ENCODE data around the gene MYO1B.

The MYO1B gene

GRCh38 chr2:191362841-191363240 lies 117.6 kb downstream of the MYO1B start:
- no peak for DNase-seq (ENCODE audit: low spot score)

- DNase-seq (ENCODE audit: low spot score): no peak
These were observed 118.1 kb downstream of the MYO1B start for GRCh38 chr2:191363267-191363666.

GRCh38 chr2:191365089-191365488 lies 119.9 kb downstream of the MYO1B start:
- DNase-seq (ENCODE audit: low spot score): no peak

GRCh38 chr2:191366199-191366598 lies 121.0 kb downstream of the MYO1B start:
- peak; percentile 21 for DNase-seq (ENCODE audit: low spot score)

- DNase-seq (ENCODE audit: low spot score): no peak
These were observed 123.8 kb downstream of the MYO1B start for GRCh38 chr2:191369034-191369433.

GRCh38 chr2:191374366-191374765 lies 129.2 kb downstream of the MYO1B start:
- DNase-seq (ENCODE audit: low spot score): no peak

- DNase-seq (ENCODE audit: low spot score): no peak
These were observed 129.7 kb downstream of the MYO1B start for GRCh38 chr2:191374939-191375338.

GRCh38 chr2:191376981-191377629 lies 131.9 kb downstream of the MYO1B start:
- peak; percentile 76 for DNase-seq (ENCODE audit: low spot score)

GRCh38 chr2:191379375-191379774 lies 134.2 kb downstream of the MYO1B start:
- DNase-seq (ENCODE audit: low spot score): no peak

- DNase-seq (ENCODE audit: low spot score): no peak
These were observed 137.6 kb downstream of the MYO1B start for GRCh38 chr2:191382801-191383200.

- DNase-seq (ENCODE audit: low spot score): no peak
These were observed 138.3 kb downstream of the MYO1B start for GRCh38 chr2:191383486-191383885.

- DNase-seq (ENCODE audit: low spot score): no peak
These were observed 139.6 kb downstream of the MYO1B start for GRCh38 chr2:191384829-191385228.

GRCh38 chr2:191385416-191386160 lies 140.4 kb downstream of the MYO1B start:
- no peak for DNase-seq (ENCODE audit: low spot score)

GRCh38 chr2:191386938-191387536 lies 141.8 kb downstream of the MYO1B start:
- DNase-seq (ENCODE audit: low spot score): peak; percentile 60

- no peak for DNase-seq (ENCODE audit: low spot score)
These were observed 144.1 kb downstream of the MYO1B start for GRCh38 chr2:191389288-191389687.

GRCh38 chr2:191391171-191391570 lies 146.0 kb downstream of the MYO1B start:
- DNase-seq (ENCODE audit: low spot score): no peak

GRCh38 chr2:191394043-191394442 lies 148.8 kb downstream of the MYO1B start:
- no peak for DNase-seq (ENCODE audit: low spot score)

GRCh38 chr2:191396794-191397193 lies 151.6 kb downstream of the MYO1B start:
- DNase-seq (ENCODE audit: low spot score): no peak

- DNase-seq (ENCODE audit: low spot score): no peak
These were observed 154.4 kb downstream of the MYO1B start for GRCh38 chr2:191399601-191400000.

GRCh38 chr2:191401287-191401686 lies 156.1 kb downstream of the MYO1B start:
- DNase-seq (ENCODE audit: low spot score): peak; percentile 72

- no peak for DNase-seq (ENCODE audit: low spot score)
These were observed 157.9 kb downstream of the MYO1B start for GRCh38 chr2:191402966-191403565.

- DNase-seq (ENCODE audit: low spot score): no peak
These were observed 159.4 kb downstream of the MYO1B start for GRCh38 chr2:191404568-191404991.

GRCh38 chr2:191405546-191405945 lies 160.3 kb downstream of the MYO1B start:
- DNase-seq (ENCODE audit: low spot score): no peak
